ENCODE measurements around the gene PAPPA. TPM values are rescaled to one million over a fixed set of nuclear protein-coding genes. Genes with fewer than 3 reads are reported as not detected.
A peak's percentile ranks its signal among the peaks of the same experiment; 100 is the strongest.

The PAPPA gene
- polyA plus RNA-seq, 1 of the 3 experiments (the other 2 are of a cell fraction): 44.5 TPM

DNA sequence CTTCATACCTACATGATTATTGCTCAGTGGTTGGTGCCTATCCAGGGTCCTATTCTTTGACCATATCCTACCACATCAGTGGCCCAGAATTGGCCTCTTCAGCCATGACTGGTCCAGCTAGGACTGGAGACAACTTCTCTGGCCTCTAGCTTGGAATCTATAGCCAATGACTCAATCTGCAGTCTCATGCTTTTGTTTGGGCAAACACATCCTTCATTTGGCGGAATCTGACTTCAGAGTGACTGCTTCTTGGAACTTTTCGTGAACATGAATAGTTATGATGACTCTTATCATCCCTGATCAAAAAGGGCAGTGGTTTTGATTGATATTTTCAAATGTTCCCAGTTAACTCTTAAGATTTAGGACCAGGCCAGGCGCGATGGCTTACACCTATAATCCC is 134.1 kb downstream of the PAPPA start (continued):
- TF ChIP-seq, protein P1, sequence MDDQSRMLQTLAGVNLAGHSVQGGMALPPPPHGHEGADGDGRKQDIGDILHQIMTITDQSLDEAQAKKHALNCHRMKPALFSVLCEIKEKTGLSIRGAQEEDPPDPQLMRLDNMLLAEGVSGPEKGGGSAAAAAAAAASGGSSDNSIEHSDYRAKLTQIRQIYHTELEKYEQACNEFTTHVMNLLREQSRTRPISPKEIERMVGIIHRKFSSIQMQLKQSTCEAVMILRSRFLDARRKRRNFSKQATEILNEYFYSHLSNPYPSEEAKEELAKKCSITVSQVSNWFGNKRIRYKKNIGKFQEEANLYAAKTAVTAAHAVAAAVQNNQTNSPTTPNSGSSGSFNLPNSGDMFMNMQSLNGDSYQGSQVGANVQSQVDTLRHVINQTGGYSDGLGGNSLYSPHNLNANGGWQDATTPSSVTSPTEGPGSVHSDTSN (IDR thresholded peaks at IDR 0.05): peak; percentile 86
- TF ChIP-seq EP300 (IDR thresholded peaks at IDR 0.05; ENCODE audit: borderline replicate concordance in 1 of 2, low read depth in 1 of 2, low read length in 1 of 2) (peak in 1 of 2 experiments; percentile 60; a peak in 1 of 4 replicates), JUND (IDR thresholded peaks at IDR 0.05) (peak; percentile 64), MXI1 (IDR thresholded peaks at IDR 0.05; ENCODE audit: low read depth, low read length) (no peak), RXRA (IDR thresholded peaks at IDR 0.05; ENCODE audit: borderline replicate concordance, low read depth) (no peak), RAD21 (IDR thresholded peaks at IDR 0.05; ENCODE audit: low read length) (no peak), SMC3 (IDR thresholded peaks at IDR 0.05; ENCODE audit: low read depth, low read length) (no peak), ELF1 (IDR thresholded peaks at IDR 0.05) (no peak)
- TF ChIP-seq, protein P2, sequence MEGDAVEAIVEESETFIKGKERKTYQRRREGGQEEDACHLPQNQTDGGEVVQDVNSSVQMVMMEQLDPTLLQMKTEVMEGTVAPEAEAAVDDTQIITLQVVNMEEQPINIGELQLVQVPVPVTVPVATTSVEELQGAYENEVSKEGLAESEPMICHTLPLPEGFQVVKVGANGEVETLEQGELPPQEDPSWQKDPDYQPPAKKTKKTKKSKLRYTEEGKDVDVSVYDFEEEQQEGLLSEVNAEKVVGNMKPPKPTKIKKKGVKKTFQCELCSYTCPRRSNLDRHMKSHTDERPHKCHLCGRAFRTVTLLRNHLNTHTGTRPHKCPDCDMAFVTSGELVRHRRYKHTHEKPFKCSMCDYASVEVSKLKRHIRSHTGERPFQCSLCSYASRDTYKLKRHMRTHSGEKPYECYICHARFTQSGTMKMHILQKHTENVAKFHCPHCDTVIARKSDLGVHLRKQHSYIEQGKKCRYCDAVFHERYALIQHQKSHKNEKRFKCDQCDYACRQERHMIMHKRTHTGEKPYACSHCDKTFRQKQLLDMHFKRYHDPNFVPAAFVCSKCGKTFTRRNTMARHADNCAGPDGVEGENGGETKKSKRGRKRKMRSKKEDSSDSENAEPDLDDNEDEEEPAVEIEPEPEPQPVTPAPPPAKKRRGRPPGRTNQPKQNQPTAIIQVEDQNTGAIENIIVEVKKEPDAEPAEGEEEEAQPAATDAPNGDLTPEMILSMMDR (IDR thresholded peaks at IDR 0.05): no peak

DNA sequence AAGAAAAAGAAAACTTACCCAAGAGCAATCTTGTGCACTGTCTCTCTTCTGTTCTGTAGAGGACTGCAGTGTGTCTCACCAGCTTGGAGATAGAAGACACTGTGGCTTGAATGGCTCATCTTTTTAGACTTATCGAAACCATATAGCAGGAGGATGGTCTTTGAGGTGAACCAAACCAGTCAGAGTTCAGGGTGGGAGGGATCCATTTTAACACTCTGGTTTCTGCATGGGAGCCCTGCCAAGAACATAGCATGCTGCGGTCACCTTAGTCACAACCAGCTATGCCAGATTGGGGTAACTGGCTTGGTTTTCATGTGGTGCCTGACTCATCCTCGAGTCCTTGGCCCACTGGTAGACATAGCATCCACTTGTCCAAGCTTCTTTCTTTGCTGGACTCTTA is 135.1 kb downstream of the PAPPA start:
- H3K9ac ChIP-seq: no peak overlapping the region; the same call in 1 of the 2 replicates
- no peak overlapping the region for H3K4me3 ChIP-seq (ENCODE audit: low read depth in 2 of 2, low read length in 1 of 2)
- CTCF ChIA-PET: no interaction called here
- H3K27ac ChIP-seq (ENCODE audit: low read depth in 2 of 2, low read length in 1 of 2): peak overlapping the region in 1 of 2 experiments; percentile 87; a peak in 2 of 4 replicates
- H3K36me3 ChIP-seq (replicated peaks in 1 of 2; ENCODE audit: control insufficient read depth in 1 of 2, insufficient read depth in 2 of 2, low read length in 1 of 2): peaks cover 2 to 69% of the 10 kb centered on the region in 2 experiments
- DNase-seq: no peak
- H3K27me3 ChIP-seq (ENCODE audit: insufficient read depth): no peaks in the 10 kb centered on the region
- H3K79me2 ChIP-seq (ENCODE audit: insufficient read depth): peaks cover 71% of the 10 kb centered on the region
- H3K9me2 ChIP-seq: no peaks in the 10 kb centered on the region
- H3F3A ChIP-seq (replicated peaks; ENCODE audit: insufficient read depth): peaks cover 64% of the 10 kb centered on the region
- no peak overlapping the region for H2AFZ ChIP-seq (ENCODE audit: low read depth)
- 8% methylated on average over 3 of the region's 3 CpGs for WGBS (ENCODE audit: low lambda C conversion rate)
- H3K4me2 ChIP-seq: no peak overlapping the region
- peaks cover under 1 to 24% of the 10 kb centered on the region in 2 experiments; a peak in 3 of 4 replicates for H3K4me1 ChIP-seq (ENCODE audit: control insufficient read depth in 1 of 2, insufficient read depth in 2 of 2, low read depth in 1 of 2, low read length in 1 of 2)
- POLR2A ChIA-PET: no interaction called here
- H4K20me1 ChIP-seq (ENCODE audit: insufficient read depth): peaks cover 15% of the 10 kb centered on the region
- H3K9me3 ChIP-seq: no peaks in the 10 kb centered on the region
- TF ChIP-seq MEF2A (IDR thresholded peaks at IDR 0.05; ENCODE audit: borderline replicate concordance, low read depth): no peak
- TF ChIP-seq RXRA (IDR thresholded peaks at IDR 0.05; ENCODE audit: borderline replicate concordance, low read depth): peak; percentile 77; the same call in 1 of the 2 replicates
- peak; percentile 99 for TF ChIP-seq NFIC (IDR thresholded peaks at IDR 0.05; ENCODE audit: borderline replicate concordance)
- TF ChIP-seq GATA2 (CRISPR knock-in tag; IDR thresholded peaks at IDR 0.05): no peak
- TF ChIP-seq, protein P2 (IDR thresholded peaks at IDR 0.05): no peak
- no peak for TF ChIP-seq CHD2 (IDR thresholded peaks at IDR 0.05; ENCODE audit: low read length, partially characterized antibody)
- peak; percentile 89 for TF ChIP-seq TEAD4 (IDR thresholded peaks at IDR 0.05; ENCODE audit: borderline replicate concordance, insufficient read depth)
- TF ChIP-seq, protein P3, sequence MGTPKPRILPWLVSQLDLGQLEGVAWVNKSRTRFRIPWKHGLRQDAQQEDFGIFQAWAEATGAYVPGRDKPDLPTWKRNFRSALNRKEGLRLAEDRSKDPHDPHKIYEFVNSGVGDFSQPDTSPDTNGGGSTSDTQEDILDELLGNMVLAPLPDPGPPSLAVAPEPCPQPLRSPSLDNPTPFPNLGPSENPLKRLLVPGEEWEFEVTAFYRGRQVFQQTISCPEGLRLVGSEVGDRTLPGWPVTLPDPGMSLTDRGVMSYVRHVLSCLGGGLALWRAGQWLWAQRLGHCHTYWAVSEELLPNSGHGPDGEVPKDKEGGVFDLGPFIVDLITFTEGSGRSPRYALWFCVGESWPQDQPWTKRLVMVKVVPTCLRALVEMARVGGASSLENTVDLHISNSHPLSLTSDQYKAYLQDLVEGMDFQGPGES (IDR thresholded peaks at IDR 0.05; ENCODE audit: low read depth, low read length): no peak
- TF ChIP-seq, protein P4, sequence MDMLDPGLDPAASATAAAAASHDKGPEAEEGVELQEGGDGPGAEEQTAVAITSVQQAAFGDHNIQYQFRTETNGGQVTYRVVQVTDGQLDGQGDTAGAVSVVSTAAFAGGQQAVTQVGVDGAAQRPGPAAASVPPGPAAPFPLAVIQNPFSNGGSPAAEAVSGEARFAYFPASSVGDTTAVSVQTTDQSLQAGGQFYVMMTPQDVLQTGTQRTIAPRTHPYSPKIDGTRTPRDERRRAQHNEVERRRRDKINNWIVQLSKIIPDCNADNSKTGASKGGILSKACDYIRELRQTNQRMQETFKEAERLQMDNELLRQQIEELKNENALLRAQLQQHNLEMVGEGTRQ (IDR thresholded peaks at IDR 0.05; ENCODE audit: borderline replicate concordance, low read depth, low read length): no peak
- TF ChIP-seq, protein P5, sequence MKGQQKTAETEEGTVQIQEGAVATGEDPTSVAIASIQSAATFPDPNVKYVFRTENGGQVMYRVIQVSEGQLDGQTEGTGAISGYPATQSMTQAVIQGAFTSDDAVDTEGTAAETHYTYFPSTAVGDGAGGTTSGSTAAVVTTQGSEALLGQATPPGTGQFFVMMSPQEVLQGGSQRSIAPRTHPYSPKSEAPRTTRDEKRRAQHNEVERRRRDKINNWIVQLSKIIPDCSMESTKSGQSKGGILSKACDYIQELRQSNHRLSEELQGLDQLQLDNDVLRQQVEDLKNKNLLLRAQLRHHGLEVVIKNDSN (IDR thresholded peaks at IDR 0.05; ENCODE audit: borderline replicate concordance, low read depth): no peak
- TF ChIP-seq SMC3 (IDR thresholded peaks at IDR 0.05; ENCODE audit: low read depth, low read length): no peak
- TF ChIP-seq FOXM1 (IDR thresholded peaks at IDR 0.05; ENCODE audit: low read depth): peak; percentile 51; the same call in 1 of the 2 replicates
- TF ChIP-seq SIN3A (IDR thresholded peaks at IDR 0.05; ENCODE audit: borderline replicate concordance, low read depth, low read length): no peak
- TF ChIP-seq TCF12 (IDR thresholded peaks at IDR 0.05): peak; percentile 91
- TF ChIP-seq, protein P6, sequence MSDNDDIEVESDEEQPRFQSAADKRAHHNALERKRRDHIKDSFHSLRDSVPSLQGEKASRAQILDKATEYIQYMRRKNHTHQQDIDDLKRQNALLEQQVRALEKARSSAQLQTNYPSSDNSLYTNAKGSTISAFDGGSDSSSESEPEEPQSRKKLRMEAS (IDR thresholded peaks at IDR 0.05; ENCODE audit: low read depth): peak; percentile 88
- no peak for TF ChIP-seq RFX5 (IDR thresholded peaks at IDR 0.05; ENCODE audit: low read length)
- TF ChIP-seq ELF1 (IDR thresholded peaks at IDR 0.05): no peak
- 0 out of 2 replicates have a peak, but pooled peaks have one; percentile 32 for TF ChIP-seq YY1 (IDR thresholded peaks at IDR 0.05; ENCODE audit: low read depth)
- no peak for TF ChIP-seq MXI1 (IDR thresholded peaks at IDR 0.05; ENCODE audit: low read depth, low read length)
- no peak for TF ChIP-seq NRF1 (IDR thresholded peaks at IDR 0.05; ENCODE audit: low read depth, low read length)
